ENCODE data around the gene LZTFL1.
"Not testable (repeated sequence)": the region's sequence is repeated elsewhere in the genome, so short reads cannot be mapped to it uniquely, and the experiment has no call there.

The LZTFL1 gene

DNA sequence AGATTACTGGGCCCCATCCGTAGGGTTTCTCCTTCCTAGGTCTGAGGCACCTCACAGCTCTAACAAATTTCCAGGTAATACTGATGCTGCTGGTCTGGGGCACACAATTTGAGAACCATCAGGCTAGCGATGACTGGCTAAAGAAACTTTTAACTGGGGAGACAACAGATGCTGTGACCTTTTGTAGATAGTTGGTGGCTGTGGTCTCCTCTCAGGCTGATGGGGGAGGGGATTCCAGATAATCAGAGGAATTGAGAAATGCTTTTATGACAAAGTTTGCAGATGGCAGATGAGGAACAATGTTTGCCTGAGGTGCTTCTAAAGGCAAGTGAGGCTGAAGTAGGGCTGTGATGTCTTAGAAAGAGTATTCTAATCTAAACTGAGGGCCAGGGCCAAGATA lies 30.6 kb upstream of the LZTFL1 start:
- H3K4me3 Mint-ChIP-seq = no peak overlapping the region
- H3K27me3 Mint-ChIP-seq = peaks cover 64% of the 10 kb centered on the region
- no peak overlapping the region for H3K27ac Mint-ChIP-seq
- H3K4me1 Mint-ChIP-seq (ENCODE audit: low read depth) = peaks cover 38% of the 10 kb centered on the region
- peaks cover 6% of the 10 kb centered on the region for H3K9me3 Mint-ChIP-seq
- H3K36me3 Mint-ChIP-seq (ENCODE audit: low read depth) = no peaks in the 10 kb centered on the region

DNA sequence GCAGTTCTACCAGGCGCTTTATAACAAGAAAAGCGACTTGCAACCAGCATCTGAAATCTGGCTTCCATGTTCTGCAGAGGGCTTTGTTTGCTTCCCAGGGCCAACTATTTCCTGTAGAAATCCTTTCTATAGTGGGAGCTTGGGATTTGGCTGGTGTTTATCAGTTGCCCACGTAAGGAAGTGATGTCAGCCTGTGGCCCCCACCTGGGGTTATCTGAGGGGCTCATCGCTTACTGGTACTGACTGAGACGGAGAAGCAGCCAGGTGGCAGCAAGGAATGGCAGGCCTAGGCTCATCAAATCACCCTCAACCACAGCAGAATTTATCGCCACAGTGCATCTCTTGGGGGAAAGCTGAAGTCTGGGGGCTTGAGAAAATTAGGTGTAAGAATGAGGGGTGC lies 29.9 kb upstream of the LZTFL1 start:
- Mint-ChIP-seq H3K4me3 (no peak overlapping the region), H3K4me1 (ENCODE audit: low read depth) (peaks cover 38% of the 10 kb centered on the region), H3K27me3 (peaks cover 70% of the 10 kb centered on the region), H3K36me3 (ENCODE audit: low read depth) (no peaks in the 10 kb centered on the region), H3K27ac (no peak overlapping the region), H3K9me3 (peaks cover 6% of the 10 kb centered on the region)

DNA sequence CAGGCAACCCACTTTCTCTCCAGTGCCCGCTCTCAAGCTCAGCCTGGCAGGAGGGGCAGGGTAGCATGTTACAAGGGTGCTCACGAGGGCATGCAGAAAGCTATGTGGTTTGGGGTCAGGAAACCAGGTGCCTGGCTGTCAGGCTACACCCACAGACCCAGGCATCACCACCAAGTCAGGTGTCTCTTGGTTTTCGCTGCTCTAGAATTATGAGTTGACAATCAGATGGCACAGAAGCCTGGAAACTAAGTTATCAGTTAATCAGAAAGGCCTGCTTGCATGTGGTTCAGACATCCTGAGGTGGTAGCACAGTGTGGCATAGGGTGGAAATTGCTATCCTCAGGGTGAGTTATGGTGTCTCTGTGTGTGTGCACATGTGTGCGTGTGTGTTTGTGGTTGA lies 28.2 kb upstream of the LZTFL1 start:
- Mint-ChIP-seq H3K27ac (no peak overlapping the region), H3K9me3 (peaks cover 6% of the 10 kb centered on the region), H3K4me1 (ENCODE audit: low read depth) (peaks cover 46% of the 10 kb centered on the region), H3K27me3 (peaks cover 75% of the 10 kb centered on the region), H3K36me3 (ENCODE audit: low read depth) (no peaks in the 10 kb centered on the region), H3K4me3 (peak overlapping the region; percentile 40)

DNA sequence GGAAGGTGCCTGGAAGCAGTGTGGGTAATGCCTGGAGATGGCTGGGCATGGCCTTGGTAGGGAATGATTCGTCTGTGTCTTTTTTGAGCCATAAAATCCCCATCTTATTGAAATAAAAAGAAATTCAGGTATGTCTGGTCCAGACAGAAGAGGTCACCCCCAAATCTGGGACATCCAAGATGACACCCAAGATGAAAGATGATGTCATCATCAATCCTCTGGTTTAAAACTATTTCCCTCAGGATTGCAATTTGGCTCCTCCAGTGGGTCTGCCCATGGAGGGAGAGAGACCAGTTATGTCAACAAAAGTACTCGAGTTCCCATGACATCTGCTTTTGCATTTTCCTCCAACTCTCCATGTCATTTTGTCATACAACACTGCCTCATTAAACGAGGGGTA lies 27.7 kb upstream of the LZTFL1 start:
- Mint-ChIP-seq H3K36me3 (ENCODE audit: low read depth) (no peaks in the 10 kb centered on the region), H3K27me3 (peaks cover 76% of the 10 kb centered on the region), H3K4me1 (ENCODE audit: low read depth) (peaks cover 50% of the 10 kb centered on the region), H3K27ac (no peak overlapping the region), H3K9me3 (peaks cover 6% of the 10 kb centered on the region), H3K4me3 (no peak overlapping the region)

- Mint-ChIP-seq H3K4me1 (ENCODE audit: low read depth) (peaks cover 50% of the 10 kb centered on the region), H3K27me3 (peaks cover 74% of the 10 kb centered on the region), H3K36me3 (ENCODE audit: low read depth) (peaks cover 1% of the 10 kb centered on the region), H3K27ac (no peak overlapping the region), H3K4me3 (no peak overlapping the region), H3K9me3 (peaks cover 3% of the 10 kb centered on the region)
Observed at GRCh38 chr3:45868650-45869049, 26.7 kb upstream of the LZTFL1 start.

GRCh38 chr3:45868213-45868612 lies 26.3 kb upstream of the LZTFL1 start:
- H3K4me1 Mint-ChIP-seq (ENCODE audit: low read depth) = peaks cover 50% of the 10 kb centered on the region
- H3K27ac Mint-ChIP-seq = no peak overlapping the region
- H3K27me3 Mint-ChIP-seq = peaks cover 75% of the 10 kb centered on the region
- H3K9me3 Mint-ChIP-seq = peaks cover 5% of the 10 kb centered on the region
- H3K4me3 Mint-ChIP-seq = no peak overlapping the region
- H3K36me3 Mint-ChIP-seq (ENCODE audit: low read depth) = peaks cover 6% of the 10 kb centered on the region

GRCh38 chr3:45865563-45865962 lies 23.6 kb upstream of the LZTFL1 start:
- H3K4me3 Mint-ChIP-seq = no peak overlapping the region
- no peak overlapping the region for H3K27ac Mint-ChIP-seq
- peaks cover 74% of the 10 kb centered on the region for H3K27me3 Mint-ChIP-seq
- H3K4me1 Mint-ChIP-seq (ENCODE audit: low read depth) = peaks cover 46% of the 10 kb centered on the region
- H3K36me3 Mint-ChIP-seq (ENCODE audit: low read depth) = peaks cover 6% of the 10 kb centered on the region
- H3K9me3 Mint-ChIP-seq = peaks cover 5% of the 10 kb centered on the region

- H3K9me3 Mint-ChIP-seq = peaks cover 5% of the 10 kb centered on the region
Observed at GRCh38 chr3:45864760-45865519, 23.0 kb upstream of the LZTFL1 start.

DNA sequence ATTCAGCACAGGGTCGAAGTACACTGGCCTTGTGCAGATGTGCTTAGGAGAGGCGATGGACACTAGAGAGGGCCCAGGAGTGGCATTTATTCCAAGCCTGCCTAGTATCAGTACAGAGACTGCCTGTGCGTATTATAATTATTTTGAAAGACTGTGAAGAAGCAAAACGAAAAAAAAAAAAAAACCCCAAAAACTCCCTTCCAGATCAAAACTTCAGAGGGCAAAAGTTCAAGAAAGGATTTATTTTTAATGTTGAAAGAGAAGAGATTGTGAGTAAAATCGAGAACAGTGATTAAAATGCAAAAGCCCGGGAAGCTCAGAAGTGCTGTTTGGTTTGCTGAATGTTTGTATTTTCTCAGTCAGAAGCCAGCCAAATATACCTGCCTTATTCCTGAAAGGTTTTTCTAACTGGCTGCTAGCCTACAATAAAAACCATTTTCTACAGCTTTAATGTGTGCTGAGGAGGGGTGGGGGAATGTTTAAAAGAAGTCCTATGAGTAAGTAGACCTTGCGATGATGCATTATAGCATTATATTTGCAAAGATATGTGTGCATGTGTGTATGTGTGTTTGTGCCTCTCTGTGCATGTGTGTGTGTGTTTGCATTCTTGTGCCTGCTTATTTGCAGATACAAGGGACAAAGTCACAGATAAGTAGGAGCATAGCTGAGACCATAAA lies 19.3 kb upstream of the LZTFL1 start:
- Mint-ChIP-seq H3K4me1 (ENCODE audit: low read depth) (peaks cover 34% of the 10 kb centered on the region), H3K9me3 (peaks cover 8% of the 10 kb centered on the region), H3K36me3 (ENCODE audit: low read depth) (peaks cover 6% of the 10 kb centered on the region), H3K27me3 (peaks cover 65% of the 10 kb centered on the region), H3K4me3 (no peak overlapping the region), H3K27ac (peak overlapping the region; percentile 60)

More at GRCh38 chr3:45864760-45865519, 23.0 kb upstream of the LZTFL1 start:
- Mint-ChIP-seq H3K4me1 (ENCODE audit: low read depth) (peaks cover 42% of the 10 kb centered on the region), H3K4me3 (no peak overlapping the region), H3K27me3 (peaks cover 73% of the 10 kb centered on the region), H3K36me3 (ENCODE audit: low read depth) (peaks cover 6% of the 10 kb centered on the region), H3K27ac (no peak overlapping the region)

- H3K27ac Mint-ChIP-seq = peak overlapping the region; percentile 60
- H3K36me3 Mint-ChIP-seq (ENCODE audit: low read depth) = peaks cover 6% of the 10 kb centered on the region
- H3K4me3 Mint-ChIP-seq = no peak overlapping the region
- H3K27me3 Mint-ChIP-seq = peaks cover 63% of the 10 kb centered on the region
- peaks cover 8% of the 10 kb centered on the region for H3K9me3 Mint-ChIP-seq
- H3K4me1 Mint-ChIP-seq (ENCODE audit: low read depth) = peaks cover 32% of the 10 kb centered on the region
Observed at GRCh38 chr3:45860481-45860880, 18.6 kb upstream of the LZTFL1 start.

DNA sequence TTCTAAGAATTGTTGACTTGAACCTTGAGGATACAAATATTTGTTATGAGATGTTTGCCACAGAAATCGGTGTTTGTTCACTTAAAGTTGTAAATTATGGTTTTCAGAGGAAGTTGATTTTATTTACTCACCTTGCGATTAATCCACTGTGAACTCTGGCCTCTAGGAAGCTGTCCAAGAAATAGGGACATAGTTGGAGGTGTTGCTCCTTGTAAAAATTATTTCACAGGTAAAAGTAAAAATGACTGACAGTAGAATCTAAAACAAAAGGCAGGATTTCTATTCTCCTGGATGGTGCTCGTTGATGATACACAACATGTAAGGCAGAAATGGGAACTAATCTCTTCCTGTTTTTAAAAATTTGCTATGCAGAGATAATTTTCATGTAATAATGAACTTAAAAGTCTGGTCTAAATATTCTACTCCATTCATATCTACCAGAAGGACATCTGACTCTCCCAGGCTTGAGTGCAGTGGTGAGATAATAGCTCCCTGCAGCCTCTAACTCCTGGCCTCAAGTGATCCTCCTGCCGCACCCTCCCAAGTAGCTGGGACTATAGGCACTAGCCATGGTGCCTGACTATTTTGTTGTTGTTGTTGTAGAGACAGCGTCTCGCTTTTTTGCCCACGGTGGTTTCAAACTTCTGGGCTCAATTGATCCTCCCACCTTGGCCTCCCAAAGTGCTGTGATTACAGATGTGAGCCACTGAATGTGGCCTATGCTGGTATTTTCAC lies 17.1 kb upstream of the LZTFL1 start:
- peaks cover 6% of the 10 kb centered on the region for H3K36me3 Mint-ChIP-seq (ENCODE audit: low read depth)
- peaks cover 8% of the 10 kb centered on the region for H3K9me3 Mint-ChIP-seq
- no peak overlapping the region for H3K27ac Mint-ChIP-seq
- peaks cover 60% of the 10 kb centered on the region for H3K27me3 Mint-ChIP-seq
- no peak overlapping the region for H3K4me3 Mint-ChIP-seq
- peaks cover 23% of the 10 kb centered on the region for H3K4me1 Mint-ChIP-seq (ENCODE audit: low read depth)

- not testable (repeated sequence) for H3K36me3 Mint-ChIP-seq (ENCODE audit: low read depth)
Observed at GRCh38 chr3:45857024-45857423, 15.1 kb upstream of the LZTFL1 start.

GRCh38 chr3:45856323-45856722 lies 14.4 kb upstream of the LZTFL1 start:
- H3K36me3 Mint-ChIP-seq (ENCODE audit: low read depth); H3K9me3 Mint-ChIP-seq; H3K27ac Mint-ChIP-seq; H3K4me3 Mint-ChIP-seq: not testable (repeated sequence)
- peaks cover 23% of the 10 kb centered on the region for H3K4me1 Mint-ChIP-seq (ENCODE audit: low read depth)
- H3K27me3 Mint-ChIP-seq = peaks cover 48% of the 10 kb centered on the region

More at GRCh38 chr3:45857024-45857423, 15.1 kb upstream of the LZTFL1 start:
- not testable (repeated sequence) for H3K9me3 Mint-ChIP-seq, H3K4me3 Mint-ChIP-seq, H3K27ac Mint-ChIP-seq
- Mint-ChIP-seq H3K27me3 (peaks cover 53% of the 10 kb centered on the region), H3K4me1 (ENCODE audit: low read depth) (peaks cover 28% of the 10 kb centered on the region)

DNA sequence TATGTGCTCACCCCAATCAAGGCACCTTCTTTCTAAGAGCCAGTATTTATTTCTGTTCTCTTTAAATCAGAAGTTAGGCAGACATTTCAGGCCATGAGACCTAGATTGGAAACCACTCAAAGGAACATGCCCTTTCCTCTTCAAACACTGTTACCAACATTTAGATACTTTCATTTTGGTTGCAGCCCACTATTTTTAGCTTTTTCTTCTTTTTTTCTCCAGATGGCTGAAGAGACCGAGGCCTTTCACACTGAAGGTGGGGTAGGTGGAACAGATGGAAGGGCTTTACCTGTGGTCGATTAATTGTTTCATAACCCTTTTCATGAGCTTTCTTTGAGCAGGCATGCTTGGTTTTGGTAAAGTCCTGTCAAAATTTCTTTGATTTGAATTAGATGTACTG lies 10.9 kb upstream of the LZTFL1 start:
- Mint-ChIP-seq H3K9me3 (peaks cover 3% of the 10 kb centered on the region), H3K27me3 (peaks cover 44% of the 10 kb centered on the region), H3K27ac (no peak overlapping the region), H3K4me1 (ENCODE audit: low read depth) (peaks cover 12% of the 10 kb centered on the region), H3K4me3 (no peak overlapping the region), H3K36me3 (ENCODE audit: low read depth) (no peaks in the 10 kb centered on the region)

DNA sequence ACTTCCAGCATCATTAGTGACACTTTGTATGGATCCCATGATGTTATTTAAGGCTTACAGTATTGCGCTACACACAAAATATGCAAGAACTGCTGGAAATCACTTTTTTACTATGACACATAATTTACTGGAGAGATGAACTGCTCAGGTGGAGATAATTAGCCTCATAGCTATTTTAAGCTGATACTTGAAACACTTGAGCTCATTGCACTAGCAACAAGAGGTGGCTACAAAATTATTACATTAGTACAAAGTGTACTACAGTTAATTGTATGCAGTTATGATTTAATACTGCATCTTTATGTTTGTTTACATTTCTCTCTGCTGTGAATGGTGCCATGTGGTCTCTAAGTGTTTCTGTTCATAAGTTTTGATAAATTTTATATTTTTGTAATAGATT lies 6.5 kb upstream of the LZTFL1 start:
- H3K27ac Mint-ChIP-seq = no peak overlapping the region
- no peak overlapping the region for H3K4me3 Mint-ChIP-seq
- peaks cover 29% of the 10 kb centered on the region for H3K27me3 Mint-ChIP-seq
- no peaks in the 10 kb centered on the region for H3K36me3 Mint-ChIP-seq (ENCODE audit: low read depth)
- no peaks in the 10 kb centered on the region for H3K9me3 Mint-ChIP-seq
- peaks cover 5% of the 10 kb centered on the region for H3K4me1 Mint-ChIP-seq (ENCODE audit: low read depth)

Measured in stimulated activated naive CD8-positive, alpha-beta T cell treated with anti-CD3 and anti-CD28 coated beads, Interleukin-15, Interleukin-2, amounts not matched to agents 100 ng/mL and 50 ng/mL, for 24 hours (primary cell).